Small intestine (tissue), 7 donors: ENCODE data around the gene ACTL6A. TPM values are rescaled to one million over a fixed set of nuclear protein-coding genes. Genes with fewer than 3 reads are reported as not detected.

Source experiments
- DNase-seq, 2 donors: peaks; one replicate each; pipeline versions ENCODE4 v3.0.0 to v3.0.0-alpha.2; 2013
- FAIRE-seq: peaks from 2 replicates; lab custom pipeline; 2012; peaks lifted over from hg19 to GRCh38; lab: Jason Lieb, UNC
- H3K27ac ChIP-seq, 3 donors: one replicate each; pipeline ENCODE4 v1.5.1; 2013; ENCODE audit warnings: low read length in 2 of 3, mild to moderate bottlenecking in 2 of 3, control low read depth in 1 of 3, inconsistent platforms in 1 of 3, low read depth in 1 of 3, moderate library complexity in 1 of 3
- H3K27me3 ChIP-seq, 3 donors: one replicate each; pipeline ENCODE4 v1.6.1; 2013; ENCODE audit warnings: low read length in 3 of 3, inconsistent platforms in 1 of 3; ENCODE audit not compliant: control insufficient read depth in 3 of 3, insufficient read depth in 3 of 3
- H3K36me3 ChIP-seq, 3 donors: one replicate each; pipeline ENCODE4 v1.6.1; 2013; ENCODE audit warnings: low read length in 3 of 3, inconsistent platforms in 1 of 3, low read depth in 1 of 3, mild to moderate bottlenecking in 1 of 3, moderate library complexity in 1 of 3; ENCODE audit not compliant: control insufficient read depth in 3 of 3, insufficient read depth in 2 of 3
- H3K4me1 ChIP-seq, 3 donors: one replicate each; pipeline ENCODE4 v1.6.1; 2013; ENCODE audit warnings: low read length in 2 of 3, inconsistent platforms in 1 of 3, low read depth in 1 of 3, mild to moderate bottlenecking in 1 of 3, moderate library complexity in 1 of 3; ENCODE audit not compliant: control insufficient read depth in 3 of 3, insufficient read depth in 2 of 3
- H3K4me3 ChIP-seq, 3 donors: one replicate each; pipeline ENCODE4 v1.5.1; 2013; ENCODE audit warnings: low read length in 3 of 3, control low read depth in 1 of 3, inconsistent platforms in 1 of 3, low read depth in 1 of 3, mild to moderate bottlenecking in 1 of 3, moderate library complexity in 1 of 3
- H3K9me3 ChIP-seq, 2 donors: one replicate each; pipeline ENCODE4 v1.6.1; 2013; ENCODE audit warnings: low read depth in 1 of 2, low read length in 1 of 2; ENCODE audit not compliant: control insufficient read depth in 2 of 2, insufficient read depth in 1 of 2
- WGBS, 3 donors: extraction: QIAGEN DNeasy Blood & Tissue Kit; methylation state at CpG; one replicate each; pipeline ENCODE4 v1.1.7; 2013; 5-methylcytosine and 5-hydroxymethylcytosine counted together
- polyA plus RNA-seq, 4 donors: library from polyadenylated mRNA; stranded (reverse) in 3 of 4; unstranded in 1 of 4; fragments of 200-250 nt in 3 of 4; fragments of 120-200 nt in 1 of 4; gene quantifications; one replicate each; pipeline versions ENCODE4 v1.2.1 to v1.2.3, GENCODE V29; 2013
- donor health status: healthy with polysubstance abuse.
- donor health status: control.
- donor health status: control.
- donor health status: Bipolar disorder and iron deficiency.
- donor health status: healthy.

The ACTL6A gene
- polyA plus RNA-seq, 4 donors, result 31.3 to 60.1 (median 38.3) TPM

GRCh38 chr3:179615458-179616173, 52.9 kb downstream of the ACTL6A start:
- Histone ChIP-seq H3K27ac (no peak overlapping the region), H3K27me3 (no peaks in the 10 kb centered on the region), H3K9me3 (no peaks in the 10 kb centered on the region), H3K36me3 (peaks cover 3 to 15% (median 12%) of the 10 kb centered on the region in 3 donors), H3K4me1 (no peaks in the 10 kb centered on the region), H3K4me3 (no peak overlapping the region)
- no peak for DNase-seq
- no peak for FAIRE-seq
- 72 to 78% (median 72%) methylated on average over 4 of the region's 4 CpGs for WGBS, 3 donors

GRCh38 chr3:179622023-179622422, 59.3 kb downstream of the ACTL6A start:
- peaks cover 6 to 28% (median 17%) of the 10 kb centered on the region in 3 donors for H3K36me3 ChIP-seq
- H3K4me1 ChIP-seq, result no peaks in the 10 kb centered on the region
- H3K9me3 ChIP-seq, result no peaks in the 10 kb centered on the region
- H3K4me3 ChIP-seq, result no peak overlapping the region
- FAIRE-seq (no peak), DNase-seq (no peak)
- WGBS, 3 donors, result 96 to 97% (median 96%) methylated on average over 2 of the region's 2 CpGs
- no peak overlapping the region for H3K27ac ChIP-seq
- H3K27me3 ChIP-seq, result no peaks in the 10 kb centered on the region

- no peaks in the 10 kb centered on the region for H3K27me3 ChIP-seq
- H3K27ac ChIP-seq, result no peak overlapping the region
- no peak for FAIRE-seq
- no peak for DNase-seq
- no peak overlapping the region for H3K4me3 ChIP-seq
- H3K36me3 ChIP-seq, result peaks cover 3 to 22% (median 8%) of the 10 kb centered on the region in 3 donors
- no peaks in the 10 kb centered on the region for H3K4me1 ChIP-seq
- no peaks in the 10 kb centered on the region for H3K9me3 ChIP-seq
- 87 to 90% (median 89%) methylated on average over 3 of the region's 3 CpGs for WGBS, 3 donors
These were observed 61.7 kb downstream of the ACTL6A start for GRCh38 chr3:179624451-179624850.

GRCh38 chr3:179630753-179631451, 68.2 kb downstream of the ACTL6A start:
- Histone ChIP-seq H3K4me1 (no peaks in the 10 kb centered on the region), H3K4me3 (no peak overlapping the region), H3K36me3 (peaks cover 0 to 3% (median 0%) of the 10 kb centered on the region in 3 donors), H3K27ac (no peak overlapping the region), H3K9me3 (no peaks in the 10 kb centered on the region), H3K27me3 (no peaks in the 10 kb centered on the region)
- DNase-seq (no peak), FAIRE-seq (no peak)
- 71 to 86% (median 74%) methylated on average over 3 of the region's 3 CpGs for WGBS, 3 donors

Other genes starting within 250 kb of the ACTL6A start
- 10 to 100 TPM; 14.3 to 40.9 (median 17.7) TPM for gene ZNF639, start 239.9 kb upstream of the ACTL6A start, polyA plus RNA-seq
- 10 to 100 TPM in 3 of 4 donors, 1 to 10 TPM in 1; 10.0 to 31.3 (median 15.4) TPM for gene MFN1, start 215.2 kb upstream of the ACTL6A start, polyA plus RNA-seq
- 1 to 10 TPM in 3 of 4 donors, under 1 TPM in 1; 0.67 to 9.7 (median 4.5) TPM for gene GNB4, start 111.5 kb upstream of the ACTL6A start, polyA plus RNA-seq
- gene MRPL47, start 41.7 kb downstream of the ACTL6A start, polyA plus RNA-seq, result 10 to 100 TPM; 34.1 to 56.0 (median 50.1) TPM
- 100 to 1,000 TPM; 124 to 184 (median 157) TPM for gene NDUFB5, start 41.9 kb downstream of the ACTL6A start, polyA plus RNA-seq
- gene USP13, start 90.1 kb downstream of the ACTL6A start, polyA plus RNA-seq, result 1 to 10 TPM in 2 of 4 donors, under 1 TPM in 2; 0.22 to 4.2 (median 1.8) TPM